H9 (cell line): Measurements from ENCODE around the gene MLKL. TPM values are rescaled to one million over a fixed set of nuclear protein-coding genes. Genes with fewer than 3 reads are reported as not detected.

Source experiments
- DNase-seq: peaks from one replicate; pipeline ENCODE4 v3.0.0-alpha.2; 2017
- H2AFZ ChIP-seq: one replicate; pipeline ENCODE4 v1.6.1; 2013; ENCODE audit warnings: mild to moderate bottlenecking, low read length, control low read depth, moderate library complexity
- H2AK5ac ChIP-seq: 2 replicates; pipeline ENCODE4 v1.6.1; 2013; ENCODE audit warnings: low read length, control low read depth, mixed read lengths; ENCODE audit not compliant: insufficient read length
- H2BK120ac ChIP-seq: one replicate; pipeline ENCODE4 v1.6.1; 2013; ENCODE audit warnings: low read depth, mild to moderate bottlenecking, low read length, control low read depth, inconsistent platforms; ENCODE audit not compliant: poor library complexity, severe bottlenecking
- H2BK12ac ChIP-seq: 2 replicates; pipeline ENCODE4 v1.6.1; 2013; ENCODE audit warnings: low read length, control low read depth, mixed read lengths, low read depth; ENCODE audit not compliant: insufficient read length
- H2BK15ac ChIP-seq: 2 replicates; pipeline ENCODE4 v1.6.1; 2013; ENCODE audit warnings: low read depth, low read length, control low read depth
- H2BK20ac ChIP-seq: one replicate; pipeline ENCODE4 v1.6.1; 2013; ENCODE audit warnings: low read depth, mild to moderate bottlenecking, low read length, control low read depth, inconsistent platforms; ENCODE audit not compliant: poor library complexity, severe bottlenecking
- H2BK5ac ChIP-seq: 2 replicates; pipeline ENCODE4 v1.6.1; 2013; ENCODE audit warnings: low read length, control low read depth, mixed read lengths; ENCODE audit not compliant: insufficient read length
- H3K14ac ChIP-seq: 2 replicates; pipeline ENCODE4 v1.6.1; 2013; ENCODE audit warnings: low read length, control low read depth; ENCODE audit not compliant: insufficient read depth
- H3K18ac ChIP-seq: 2 replicates; pipeline ENCODE4 v1.6.1; 2013; ENCODE audit warnings: low read depth, mild to moderate bottlenecking, mixed read lengths, low read length, control low read depth; ENCODE audit not compliant: insufficient read length
- H3K23ac ChIP-seq: 2 replicates; pipeline ENCODE4 v1.6.1; 2013; ENCODE audit warnings: low read length, control low read depth, mixed read lengths, low read depth; ENCODE audit not compliant: insufficient read length
- H3K23me2 ChIP-seq: 2 replicates; pipeline ENCODE4 v1.6.1; 2013; ENCODE audit warnings: low read depth, mild to moderate bottlenecking, mixed read lengths, low read length, control low read depth; ENCODE audit not compliant: insufficient read length, poor library complexity, severe bottlenecking
- H3K27ac ChIP-seq: 2 replicates; pipeline ENCODE4 v1.5.1; 2013; ENCODE audit warnings: low read length, control low read depth, mixed read lengths, low read depth; ENCODE audit not compliant: insufficient read length
- H3K27me3 ChIP-seq: 2 replicates; pipeline ENCODE4 v1.6.1; 2013; ENCODE audit warnings: low read length, control low read depth, inconsistent platforms; ENCODE audit not compliant: insufficient read depth
- H3K4ac ChIP-seq: 2 replicates; pipeline ENCODE4 v1.6.1; 2013; ENCODE audit warnings: low read depth, mild to moderate bottlenecking, control low read depth, inconsistent platforms, low read length, moderate library complexity
- H3K4me1 ChIP-seq: 2 replicates; pipeline ENCODE4 v1.6.1; 2013; ENCODE audit warnings: low read length, control low read depth, inconsistent platforms; ENCODE audit not compliant: insufficient read depth
- H3K4me2 ChIP-seq: 2 replicates; pipeline ENCODE4 v1.6.1; 2013; ENCODE audit warnings: low read length, control low read depth, mixed read lengths; ENCODE audit not compliant: insufficient read length, insufficient read depth
- H3K56ac ChIP-seq: 2 replicates; pipeline ENCODE4 v1.6.1; 2013; ENCODE audit warnings: low read depth, mild to moderate bottlenecking, mixed read lengths, low read length, control low read depth; ENCODE audit not compliant: insufficient read length
- H3K79me1 ChIP-seq: 2 replicates; pipeline ENCODE4 v1.6.1; 2013; ENCODE audit warnings: low read depth, mild to moderate bottlenecking, moderate library complexity, low read length, control low read depth, inconsistent platforms; ENCODE audit not compliant: insufficient read depth, poor library complexity, severe bottlenecking
- H3K79me2 ChIP-seq: 2 replicates; pipeline ENCODE4 v1.6.1; 2013; ENCODE audit warnings: low read length, control low read depth, inconsistent platforms; ENCODE audit not compliant: insufficient read depth
- H3K9ac ChIP-seq: 2 replicates; pipeline ENCODE4 v1.6.1; 2013; ENCODE audit warnings: low read length, control low read depth, mixed read lengths; ENCODE audit not compliant: insufficient read length; ENCODE audit errors: extremely low read depth
- H3K9me3 ChIP-seq: one replicate; pipeline ENCODE4 v1.6.1; 2013; ENCODE audit warnings: low read depth, low read length, inconsistent platforms; ENCODE audit not compliant: control insufficient read depth
- H3T11ph ChIP-seq: one replicate; pipeline ENCODE4 v1.6.1; 2013; ENCODE audit warnings: mild to moderate bottlenecking, low read length, control low read depth, inconsistent platforms
- H4K20me1 ChIP-seq: one replicate; pipeline ENCODE4 v1.6.1; 2013; ENCODE audit not compliant: control insufficient read depth, insufficient read length, insufficient read depth
- H4K5ac ChIP-seq: 2 replicates; pipeline ENCODE4 v1.6.1; 2013; ENCODE audit warnings: low read depth, mild to moderate bottlenecking, mixed read lengths, low read length, control low read depth; ENCODE audit not compliant: insufficient read length
- H4K8ac ChIP-seq: replicated peaks from 2 replicates; pipeline ENCODE4 v1.6.1; 2013; ENCODE audit warnings: low read length, control low read depth, mixed read lengths, low read depth; ENCODE audit not compliant: insufficient read length
- H4K91ac ChIP-seq: 2 replicates; pipeline ENCODE4 v1.6.1; 2013; ENCODE audit warnings: low read depth, mild to moderate bottlenecking, moderate library complexity, mixed read lengths, low read length, control low read depth; ENCODE audit not compliant: insufficient read length
- H3K27ac Mint-ChIP-seq, 3 experiments: 2 replicates in 2 of 3; 3 replicates in 1 of 3; pipeline ENCODE4 v1.8.0; 2020 to 2021; ENCODE audit warnings: mixed read lengths in 3 of 3, mild to moderate bottlenecking in 1 of 3, moderate library complexity in 1 of 3
- H3K27me3 Mint-ChIP-seq: 2 replicates; pipeline ENCODE4 v1.8.0; 2021; ENCODE audit warnings: low read depth, mild to moderate bottlenecking, moderate library complexity, mixed read lengths
- H3K36me3 Mint-ChIP-seq, 3 experiments: 2 replicates in 2 of 3; 3 replicates in 1 of 3; pipeline ENCODE4 v1.8.0; 2020 to 2021; ENCODE audit warnings: low read depth in 3 of 3, mixed read lengths in 3 of 3; ENCODE audit not compliant: insufficient read depth in 1 of 3
- H3K4me1 Mint-ChIP-seq, 2 experiments: 2 replicates each; pipeline ENCODE4 v1.8.0; 2020; ENCODE audit warnings: mixed read lengths in 2 of 2
- H3K4me3 Mint-ChIP-seq, 2 experiments: 2 replicates in 1 of 2; 3 replicates in 1 of 2; pipeline ENCODE4 v1.8.0; 2020 to 2021; ENCODE audit warnings: mild to moderate bottlenecking in 2 of 2, mixed read lengths in 2 of 2, moderate library complexity in 1 of 2
- H3K9me3 Mint-ChIP-seq, 2 experiments: 2 replicates in 1 of 2; 3 replicates in 1 of 2; pipeline ENCODE4 v1.8.0; 2020; ENCODE audit warnings: mild to moderate bottlenecking in 2 of 2, mixed read lengths in 2 of 2, moderate library complexity in 1 of 2
- WGBS: extraction: QIAGEN DNeasy Blood & Tissue Kit; methylation state at CpG from one replicate; pipeline ENCODE4 v1.1.7; 2013; ENCODE audit warnings: missing lambda C conversion rate, low lambda C conversion rate, mixed read lengths; ENCODE audit not compliant: insufficient read length; ENCODE audit errors: extremely low coverage; 5-methylcytosine and 5-hydroxymethylcytosine counted together
- total RNA-seq: library from RNA; stranded (reverse); gene quantifications from 2 replicates; pipeline ENCODE4 v1.2.1, GENCODE V29; 2021
- TF ChIP-seq, protein P1 (sequence below): fragments of 200-600 bp; sonication (generic); conservative IDR thresholded peaks from 3 replicates; pipeline ENCODE4 v1.8.0; 2021; ENCODE audit warnings: antibody characterized with exemption, mild to moderate bottlenecking

The MLKL gene
- total RNA-seq, 1 experiment from 2014 or later: 0.37 TPM

DNA sequence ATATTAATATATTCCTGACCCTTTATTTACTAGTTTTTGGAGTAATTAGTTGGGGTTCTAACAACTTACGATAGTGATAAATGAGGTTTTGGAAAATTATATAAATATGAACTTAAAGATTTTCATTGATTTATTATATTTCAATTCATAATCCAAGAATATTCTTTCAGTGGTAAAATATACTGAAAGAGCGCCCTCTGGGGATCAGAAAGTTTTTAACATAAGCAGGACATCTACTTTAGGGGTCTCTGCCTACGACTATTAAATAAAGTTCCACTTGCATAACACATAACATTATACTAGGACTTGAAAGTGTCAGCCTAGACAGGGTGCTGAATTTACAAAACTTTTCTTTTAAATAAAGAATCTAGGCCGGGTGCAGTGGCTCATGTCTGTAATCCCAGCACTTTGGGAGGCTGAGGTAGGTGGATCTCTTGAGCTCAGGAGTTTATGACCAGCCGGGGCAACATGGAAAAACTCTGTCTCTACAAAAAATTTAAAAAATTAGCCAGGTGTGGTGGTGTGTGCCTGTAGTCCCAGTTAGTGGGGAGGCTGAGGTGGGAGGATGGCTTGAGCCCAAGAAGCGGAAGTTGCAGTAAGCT is 49.6 kb downstream of the MLKL start:
- no CpG with 5 or more reads among the region's 6 CpGs for WGBS
- Mint-ChIP-seq H3K9me3 (no peaks in the 10 kb centered on the region), H3K27me3 (no peaks in the 10 kb centered on the region), H3K27ac (no peak overlapping the region; a peak in 1 of 7 replicates), H3K36me3 (peaks cover 41 to 81% (median 73%) of the 10 kb centered on the region in 3 experiments; a peak in 6 of 7 replicates), H3K4me1 (no peaks in the 10 kb centered on the region; a peak in 1 of 4 replicates), H3K4me3 (no peak overlapping the region)
- no peak overlapping the region for H3K23ac ChIP-seq
- no peak overlapping the region for H2BK15ac ChIP-seq
- DNase-seq: no peak
- H4K20me1 ChIP-seq: no peaks in the 10 kb centered on the region
- H3K4me1 ChIP-seq: no peaks in the 10 kb centered on the region
- H3T11ph ChIP-seq: no peak overlapping the region
- no peak overlapping the region for H3K4me2 ChIP-seq
- H3K4ac ChIP-seq: no peak overlapping the region
- H3K79me1 ChIP-seq: peaks cover 11% of the 10 kb centered on the region
- H3K79me2 ChIP-seq: peaks cover 4% of the 10 kb centered on the region; the same call in 1 of the 2 replicates
- no peak overlapping the region for H2AFZ ChIP-seq
- no peaks in the 10 kb centered on the region for H3K23me2 ChIP-seq
- no peak overlapping the region for H2BK12ac ChIP-seq
- no peak overlapping the region for H3K9ac ChIP-seq
- H4K8ac ChIP-seq: no peak overlapping the region
- no peak overlapping the region for H3K27ac ChIP-seq
- H4K5ac ChIP-seq: no peak overlapping the region
- no peak overlapping the region for H2BK5ac ChIP-seq
- H2AK5ac ChIP-seq: no peak overlapping the region
- no peaks in the 10 kb centered on the region for H3K27me3 ChIP-seq
- H4K91ac ChIP-seq: no peak overlapping the region
- H2BK20ac ChIP-seq: no peak overlapping the region
- H2BK120ac ChIP-seq: no peak overlapping the region
- H3K14ac ChIP-seq: no peak overlapping the region
- H3K56ac ChIP-seq: no peak overlapping the region
- no peak overlapping the region for H3K18ac ChIP-seq
- TF ChIP-seq, protein P1, sequence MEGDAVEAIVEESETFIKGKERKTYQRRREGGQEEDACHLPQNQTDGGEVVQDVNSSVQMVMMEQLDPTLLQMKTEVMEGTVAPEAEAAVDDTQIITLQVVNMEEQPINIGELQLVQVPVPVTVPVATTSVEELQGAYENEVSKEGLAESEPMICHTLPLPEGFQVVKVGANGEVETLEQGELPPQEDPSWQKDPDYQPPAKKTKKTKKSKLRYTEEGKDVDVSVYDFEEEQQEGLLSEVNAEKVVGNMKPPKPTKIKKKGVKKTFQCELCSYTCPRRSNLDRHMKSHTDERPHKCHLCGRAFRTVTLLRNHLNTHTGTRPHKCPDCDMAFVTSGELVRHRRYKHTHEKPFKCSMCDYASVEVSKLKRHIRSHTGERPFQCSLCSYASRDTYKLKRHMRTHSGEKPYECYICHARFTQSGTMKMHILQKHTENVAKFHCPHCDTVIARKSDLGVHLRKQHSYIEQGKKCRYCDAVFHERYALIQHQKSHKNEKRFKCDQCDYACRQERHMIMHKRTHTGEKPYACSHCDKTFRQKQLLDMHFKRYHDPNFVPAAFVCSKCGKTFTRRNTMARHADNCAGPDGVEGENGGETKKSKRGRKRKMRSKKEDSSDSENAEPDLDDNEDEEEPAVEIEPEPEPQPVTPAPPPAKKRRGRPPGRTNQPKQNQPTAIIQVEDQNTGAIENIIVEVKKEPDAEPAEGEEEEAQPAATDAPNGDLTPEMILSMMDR: peak; percentile 70
- H3K9me3 ChIP-seq: no peaks in the 10 kb centered on the region
